Left lung (tissue), 10 donors: Measurements from ENCODE around the gene ITGB4. TPM values are rescaled to one million over a fixed set of nuclear protein-coding genes. Genes with fewer than 3 reads are reported as not detected.

Experiments
- ATAC-seq: fragments of 200-7000 bp; cut with Tn5 transposase; one replicate; pipeline ENCODE4 v1.9.1; 2020; ENCODE audit warnings: moderate library complexity
- DNase-seq, 4 donors: peaks; one replicate each; pipeline ENCODE4 v3.0.0-alpha.2; 2013 to 2020
- H3K27ac ChIP-seq, 2 donors: fragments of 200-600 bp; sonication (generic) in 1 of 2; one replicate each; pipeline versions ENCODE4 v1.5.0 to v1.8.0; 2020 to 2021
- H3K27me3 ChIP-seq, 2 donors: fragments of 200-600 bp; sonication (generic) in 1 of 2; one replicate each; pipeline versions ENCODE4 v1.5.0 to v1.8.0; 2020 to 2021
- H3K36me3 ChIP-seq, 2 donors: fragments of 200-600 bp; sonication (generic) in 1 of 2; one replicate each; pipeline versions ENCODE4 v1.5.0 to v1.8.0; 2020 to 2021
- H3K4me1 ChIP-seq, 2 donors: fragments of 200-600 bp; one replicate each; pipeline ENCODE4 v1.8.0; 2021
- H3K4me3 ChIP-seq, 2 donors: fragments of 200-600 bp; sonication (generic) in 1 of 2; one replicate each; pipeline versions ENCODE4 v1.5.0 to v1.8.0; 2020 to 2021; ENCODE audit warnings: mild to moderate bottlenecking in 1 of 2
- H3K9me3 ChIP-seq, 2 donors: fragments of 200-600 bp; sonication (generic) in 1 of 2; one replicate each; pipeline versions ENCODE4 v1.5.0 to v1.8.0; 2020 to 2021
- intact Hi-C, 2 donors: fragments of 100-400 bp; cut with DNase I; formaldehyde crosslinking; loops; one replicate each; pipeline versions ENCODE4 v1.11.2 to v1.14.2; 2022
- polyA plus RNA-seq, 6 donors: library from polyadenylated mRNA; unstranded; fragments of 120-200 nt; gene quantifications; one replicate each; pipeline ENCODE4 v1.2.1, GENCODE V29; 2013; ENCODE audit not compliant: insufficient read length in 6 of 6
- total RNA-seq, 2 donors: library from RNA; stranded (reverse); fragmentation: NEBNext Ultra II Directional; extraction: Animal tissue kit (Norgen Biotek cat#: 25700); gene quantifications; one replicate each; pipeline ENCODE4 v1.2.1, GENCODE V29; 2021
- TF ChIP-seq, protein P1 (sequence below), 2 donors: fragments of 200-600 bp; sonication (generic) in 1 of 2; IDR thresholded peaks; one replicate each; pipeline versions ENCODE4 v1.5.0 to v1.8.0; 2021; ENCODE audit warnings: antibody characterized with exemption in 2 of 2
- donor health status: DM: no; HTN: yes; CAD: no.
- donor health status: DM: no; HTN: no; CAD: no.

ITGB4 gene
- total and polyA plus RNA-seq, 8 donors, result 4.6 to 54.8 (median 9.5) TPM

DNA sequence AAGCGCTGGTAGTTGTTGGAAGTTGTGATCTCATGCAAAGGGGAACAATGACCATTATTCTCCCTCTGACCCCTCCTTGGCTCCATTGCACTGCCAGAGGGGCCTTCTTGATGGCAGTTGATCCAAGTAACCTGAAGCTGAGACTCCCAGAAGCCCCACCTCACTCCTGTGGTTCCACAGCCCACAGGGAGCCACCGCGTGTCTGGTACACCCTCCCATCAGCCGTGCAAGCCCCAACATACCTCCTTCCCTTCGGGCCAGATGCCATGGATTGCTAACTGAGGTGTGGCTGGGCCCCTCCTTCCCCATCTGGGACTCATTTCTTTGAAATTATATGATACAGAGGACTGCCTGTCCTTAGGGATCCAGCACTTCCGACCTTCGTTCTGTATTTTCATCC lies 36.3 kb upstream of the ITGB4 start:
- peak overlapping the region; percentile 7 to 91 for H3K27ac ChIP-seq
- DNase-seq, result no peak
- no peaks in the 10 kb centered on the region for H3K9me3 ChIP-seq
- peaks cover 13 to 80% of the 10 kb centered on the region in 2 donors for H3K4me1 ChIP-seq
- no peak overlapping the region for H3K4me3 ChIP-seq
- intact Hi-C loops, result no loop called here
- peak; percentile 65 for ATAC-seq
- TF ChIP-seq, protein P1, sequence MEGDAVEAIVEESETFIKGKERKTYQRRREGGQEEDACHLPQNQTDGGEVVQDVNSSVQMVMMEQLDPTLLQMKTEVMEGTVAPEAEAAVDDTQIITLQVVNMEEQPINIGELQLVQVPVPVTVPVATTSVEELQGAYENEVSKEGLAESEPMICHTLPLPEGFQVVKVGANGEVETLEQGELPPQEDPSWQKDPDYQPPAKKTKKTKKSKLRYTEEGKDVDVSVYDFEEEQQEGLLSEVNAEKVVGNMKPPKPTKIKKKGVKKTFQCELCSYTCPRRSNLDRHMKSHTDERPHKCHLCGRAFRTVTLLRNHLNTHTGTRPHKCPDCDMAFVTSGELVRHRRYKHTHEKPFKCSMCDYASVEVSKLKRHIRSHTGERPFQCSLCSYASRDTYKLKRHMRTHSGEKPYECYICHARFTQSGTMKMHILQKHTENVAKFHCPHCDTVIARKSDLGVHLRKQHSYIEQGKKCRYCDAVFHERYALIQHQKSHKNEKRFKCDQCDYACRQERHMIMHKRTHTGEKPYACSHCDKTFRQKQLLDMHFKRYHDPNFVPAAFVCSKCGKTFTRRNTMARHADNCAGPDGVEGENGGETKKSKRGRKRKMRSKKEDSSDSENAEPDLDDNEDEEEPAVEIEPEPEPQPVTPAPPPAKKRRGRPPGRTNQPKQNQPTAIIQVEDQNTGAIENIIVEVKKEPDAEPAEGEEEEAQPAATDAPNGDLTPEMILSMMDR (IDR thresholded peaks at IDR 0.05), result no peak
- peaks cover 0 to 13% of the 10 kb centered on the region in 2 donors for H3K36me3 ChIP-seq
- no peaks in the 10 kb centered on the region for H3K27me3 ChIP-seq

DNA sequence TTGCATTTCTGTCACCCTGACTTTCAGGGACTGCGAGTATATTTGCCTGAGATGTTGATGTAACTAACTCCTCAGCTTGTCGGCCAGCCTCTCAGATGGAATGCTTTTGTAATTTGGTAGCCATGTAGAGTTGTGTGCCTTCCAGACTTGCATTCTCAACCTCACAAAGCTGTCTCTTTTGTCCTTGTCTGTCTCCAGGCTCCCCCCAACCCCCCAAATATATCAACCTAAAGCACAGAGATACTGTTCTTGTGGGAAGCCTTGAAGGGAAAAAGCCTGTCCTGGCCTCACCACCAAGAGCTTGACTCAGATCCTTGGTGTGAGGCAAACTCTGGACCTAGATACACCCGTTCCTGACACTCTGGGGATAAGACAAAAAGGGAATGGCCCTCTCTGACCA lies 35.8 kb upstream of the ITGB4 start:
- Histone ChIP-seq H3K4me3 (no peak overlapping the region), H3K36me3 (peaks cover 0 to 9% of the 10 kb centered on the region in 2 donors), H3K4me1 (peaks cover 13 to 80% of the 10 kb centered on the region in 2 donors), H3K9me3 (no peaks in the 10 kb centered on the region), H3K27me3 (no peaks in the 10 kb centered on the region), H3K27ac (peak overlapping the region; percentile 26 to 91)
- TF ChIP-seq, protein P1 (IDR thresholded peaks at IDR 0.05), result no peak
- ATAC-seq, result no peak
- intact Hi-C loops, result no loop called here
- no peak for DNase-seq

DNA sequence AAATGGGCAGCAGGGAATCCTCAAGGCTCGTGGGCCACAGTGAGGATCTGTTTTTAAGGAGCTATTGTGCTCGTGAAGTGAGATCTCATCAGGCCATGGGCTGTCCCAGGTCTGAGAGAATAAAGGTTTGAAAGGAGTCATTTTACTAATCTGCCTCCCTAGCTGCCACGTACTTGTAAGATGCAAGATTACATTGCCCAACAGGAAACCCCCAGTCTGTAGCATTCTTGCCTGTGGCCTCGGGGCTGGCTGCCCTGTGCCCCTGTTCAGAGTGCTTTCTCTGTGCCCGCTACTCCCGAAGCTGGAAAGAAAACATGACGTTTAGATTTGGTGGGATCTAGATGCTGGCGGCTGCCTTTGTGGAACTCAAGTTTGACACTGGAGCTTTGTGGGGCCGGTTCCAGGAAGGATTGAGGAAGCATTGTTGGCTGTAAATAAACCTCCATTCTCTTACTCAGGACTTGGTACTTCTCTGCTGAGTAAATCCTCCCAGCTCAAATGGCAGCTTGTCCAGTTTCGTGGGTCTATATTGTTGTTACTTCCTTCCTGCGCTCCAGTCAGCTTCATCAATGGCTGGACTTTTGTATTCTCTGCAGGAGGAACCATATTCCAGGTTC lies 32.9 kb upstream of the ITGB4 start:
- Histone ChIP-seq H3K4me1 (peaks cover 18 to 86% of the 10 kb centered on the region in 2 donors), H3K4me3 (no peak overlapping the region)

DNA sequence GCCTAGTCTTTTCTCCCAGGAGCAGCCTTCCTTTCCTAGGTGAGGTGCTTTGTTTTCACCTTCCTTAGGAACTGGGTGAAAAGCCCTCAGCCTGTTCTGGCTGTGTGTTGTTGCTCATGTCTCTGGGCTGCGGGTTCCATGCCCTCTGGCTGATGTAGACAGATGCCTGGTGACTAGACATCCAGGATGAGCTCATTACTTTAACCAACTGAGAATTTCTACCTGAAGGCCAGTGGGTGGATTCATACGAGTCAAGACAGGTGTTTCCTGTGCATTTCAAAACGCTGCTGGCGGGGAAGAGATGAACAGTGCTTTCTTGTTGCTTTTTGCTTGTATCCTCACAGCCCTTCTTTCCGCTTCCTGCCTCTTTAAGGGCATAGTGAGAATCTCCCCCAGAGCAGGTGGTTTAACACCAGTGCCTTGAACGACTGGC lies 31.8 kb upstream of the ITGB4 start:
- intact Hi-C loops, result no loop called here
- TF ChIP-seq, protein P1 (IDR thresholded peaks at IDR 0.05), result no peak
- H3K4me1 ChIP-seq, result peaks cover 17 to 86% of the 10 kb centered on the region in 2 donors
- H3K27ac ChIP-seq, result peak overlapping the region; percentile 27 to 91
- ATAC-seq (no peak), DNase-seq (no peak)
- no peak overlapping the region for H3K4me3 ChIP-seq
- no peaks in the 10 kb centered on the region for H3K27me3 ChIP-seq
- no peaks in the 10 kb centered on the region for H3K9me3 ChIP-seq
- peaks cover 0 to 40% of the 10 kb centered on the region in 2 donors for H3K36me3 ChIP-seq

More for the DNA sequence above, 32.9 kb upstream of the ITGB4 start:
- Histone ChIP-seq H3K9me3 (no peaks in the 10 kb centered on the region), H3K36me3 (peaks cover 0 to 28% of the 10 kb centered on the region in 2 donors), H3K27ac (peak overlapping the region; percentile 27 to 91), H3K27me3 (no peaks in the 10 kb centered on the region)
- TF ChIP-seq, protein P1 (IDR thresholded peaks at IDR 0.05), result no peak
- intact Hi-C loops, result no loop called here
- ATAC-seq, result peak; percentile 5
- DNase-seq, result no peak

DNA sequence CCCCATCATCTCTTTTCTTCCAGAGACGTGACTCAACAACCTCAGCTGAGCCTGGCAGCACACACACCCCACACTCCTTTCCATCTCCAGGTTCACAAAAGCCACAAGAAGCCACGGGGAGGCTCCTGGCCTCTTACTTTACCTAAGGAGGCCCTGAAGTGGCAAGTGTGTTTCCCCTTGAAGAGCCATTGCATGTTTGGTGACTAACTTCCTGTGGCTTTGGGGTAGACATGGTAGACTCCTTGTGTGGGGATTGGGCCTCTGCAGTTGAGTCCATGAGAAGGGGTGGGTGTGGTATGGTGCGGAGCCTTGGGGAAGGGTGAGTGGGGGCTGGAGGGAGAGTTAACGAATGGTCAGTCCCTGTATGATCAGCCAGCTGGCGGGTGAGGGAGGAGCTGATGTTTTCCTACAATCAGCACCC lies 29.9 kb upstream of the ITGB4 start:
- Histone ChIP-seq H3K27ac (peak overlapping the region in 1 of 2 donors; percentile 23), H3K27me3 (no peaks in the 10 kb centered on the region), H3K36me3 (peaks cover 0 to 59% of the 10 kb centered on the region in 2 donors), H3K4me3 (no peak overlapping the region), H3K4me1 (peaks cover 9 to 68% of the 10 kb centered on the region in 2 donors), H3K9me3 (no peaks in the 10 kb centered on the region)
- DNase-seq, result no peak
- intact Hi-C loops, result no loop called here
- TF ChIP-seq, protein P1 (IDR thresholded peaks at IDR 0.05), result no peak
- ATAC-seq, result peak; percentile 7
